Lower leg skin (tissue), 4 donors: Measurements from ENCODE around the gene KCNG4. TPM values are rescaled to one million over a fixed set of nuclear protein-coding genes. Genes with fewer than 3 reads are reported as not detected.

ENCODE experiments used
- DNase-seq, 2 donors: peaks; one replicate each; pipeline ENCODE4 v3.0.0-alpha.2; 2019; ENCODE audit warnings: low spot score in 2 of 2
- H3K4me3 ChIP-seq: fragments of 200-600 bp; sonication (generic); 2 replicates; pipeline ENCODE4 v1.5.1; 2017; ENCODE audit warnings: mild to moderate bottlenecking, low read depth; ENCODE audit not compliant: poor library complexity, severe bottlenecking
- POLR2A ChIP-seq, 2 donors: fragments of 450-650 bp; IDR thresholded peaks; one replicate each; pipeline ENCODE4 v1.6.1; 2016 to 2017; ENCODE audit warnings: antibody characterized with exemption in 2 of 2, mild to moderate bottlenecking in 1 of 2, moderate library complexity in 1 of 2
- WGBS, 2 donors: methylation state at CpG; one replicate each; pipeline ENCODE4 v1.1.5; 2018; 5-methylcytosine and 5-hydroxymethylcytosine counted together
- intact Hi-C: fragments of 100-400 bp; cut with DNase I; formaldehyde crosslinking; loops from one replicate; pipeline ENCODE4 v1.15.0; 2023; ENCODE audit warnings: low total_unique reads
- total RNA-seq, 4 donors: library from RNA; depleted of rRNA; stranded (reverse); fragments of >200 nt; gene quantifications; one replicate each; pipeline ENCODE4 v1.1.0, GENCODE V29; 2016
- TF ChIP-seq, protein P1 (sequence below), 3 donors: fragments of 450-650 bp; IDR thresholded peaks; one replicate each; pipeline ENCODE4 v1.5.1; 2016; ENCODE audit warnings: antibody characterized with exemption in 3 of 3, mild to moderate bottlenecking in 3 of 3, moderate library complexity in 2 of 3

The KCNG4 gene
- total RNA-seq, 4 donors from 2014 or later: not detected

- no peak overlapping the region for H3K4me3 ChIP-seq
- intact Hi-C loops: loop anchor here (10.0 kb wide), 1 partner anchor 214 kb away; no protein-coding TSS in a partner anchor
- DNase-seq: no peak
- WGBS, 2 donors: 77 to 79% methylated on average over 10 of the region's 10 CpGs
- TF ChIP-seq, protein P1, sequence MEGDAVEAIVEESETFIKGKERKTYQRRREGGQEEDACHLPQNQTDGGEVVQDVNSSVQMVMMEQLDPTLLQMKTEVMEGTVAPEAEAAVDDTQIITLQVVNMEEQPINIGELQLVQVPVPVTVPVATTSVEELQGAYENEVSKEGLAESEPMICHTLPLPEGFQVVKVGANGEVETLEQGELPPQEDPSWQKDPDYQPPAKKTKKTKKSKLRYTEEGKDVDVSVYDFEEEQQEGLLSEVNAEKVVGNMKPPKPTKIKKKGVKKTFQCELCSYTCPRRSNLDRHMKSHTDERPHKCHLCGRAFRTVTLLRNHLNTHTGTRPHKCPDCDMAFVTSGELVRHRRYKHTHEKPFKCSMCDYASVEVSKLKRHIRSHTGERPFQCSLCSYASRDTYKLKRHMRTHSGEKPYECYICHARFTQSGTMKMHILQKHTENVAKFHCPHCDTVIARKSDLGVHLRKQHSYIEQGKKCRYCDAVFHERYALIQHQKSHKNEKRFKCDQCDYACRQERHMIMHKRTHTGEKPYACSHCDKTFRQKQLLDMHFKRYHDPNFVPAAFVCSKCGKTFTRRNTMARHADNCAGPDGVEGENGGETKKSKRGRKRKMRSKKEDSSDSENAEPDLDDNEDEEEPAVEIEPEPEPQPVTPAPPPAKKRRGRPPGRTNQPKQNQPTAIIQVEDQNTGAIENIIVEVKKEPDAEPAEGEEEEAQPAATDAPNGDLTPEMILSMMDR (IDR thresholded peaks at IDR 0.05): no peak
- TF ChIP-seq POLR2A (IDR thresholded peaks at IDR 0.05): no peak
Measured at GRCh38 chr16:84270531-84270930, 30.7 kb upstream of the KCNG4 start.

DNA sequence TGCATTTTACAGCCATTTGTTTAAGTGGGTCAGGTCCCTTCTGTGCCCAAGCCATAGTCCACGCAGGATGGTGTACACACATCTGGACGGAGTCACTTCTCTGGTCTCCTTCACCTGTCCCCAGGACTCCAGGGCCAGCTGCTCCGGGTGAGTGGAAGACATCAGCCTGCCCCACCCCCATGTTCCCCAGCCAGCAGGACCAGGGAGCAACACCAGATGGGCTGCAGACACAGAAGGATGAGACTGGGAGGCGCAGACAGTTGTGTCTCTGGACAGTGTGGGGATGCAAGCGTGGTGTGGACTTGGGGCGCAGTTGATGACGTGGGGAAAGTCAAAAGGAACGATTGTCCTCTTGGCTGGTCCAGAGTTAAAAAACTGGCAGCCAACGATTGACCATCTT is 30.3 kb upstream of the KCNG4 start:
- WGBS, 2 donors: 71 to 80% methylated on average over 9 of the region's 9 CpGs
- no peak overlapping the region for H3K4me3 ChIP-seq
- intact Hi-C loops: loop anchor here (10.0 kb wide), 1 partner anchor 215 kb away; no protein-coding TSS in a partner anchor
- DNase-seq: no peak
- TF ChIP-seq, protein P1 (IDR thresholded peaks at IDR 0.05): no peak
- no peak for TF ChIP-seq POLR2A (IDR thresholded peaks at IDR 0.05)

GRCh38 chr16:84268291-84269040 is 28.7 kb upstream of the KCNG4 start:
- no peak for DNase-seq
- intact Hi-C loops: no loop called here
- no peak for TF ChIP-seq POLR2A (IDR thresholded peaks at IDR 0.05)
- TF ChIP-seq, protein P1 (IDR thresholded peaks at IDR 0.05): no peak
- WGBS, 2 donors: 58 to 61% methylated on average over 18 of the region's 18 CpGs
- H3K4me3 ChIP-seq: no peak overlapping the region

DNA sequence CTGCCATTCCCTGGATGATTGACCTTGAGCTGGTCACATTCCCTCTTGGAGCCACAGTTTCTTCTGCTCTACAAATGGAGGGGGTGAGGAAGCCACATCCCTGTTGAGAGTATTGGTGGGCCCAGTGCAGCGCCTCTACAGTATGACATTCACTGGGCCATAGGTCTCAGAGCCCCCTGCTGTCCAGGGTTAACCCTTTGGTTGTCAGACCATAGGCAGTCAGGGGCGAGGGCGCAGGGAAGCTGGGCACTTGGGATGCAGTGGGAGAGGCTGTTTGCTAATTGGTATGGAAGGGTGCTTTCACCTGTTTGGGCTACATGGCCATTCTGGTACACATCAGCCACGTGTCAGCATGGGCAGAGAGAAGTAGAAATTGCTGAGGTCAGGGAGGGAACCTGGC is 27.6 kb upstream of the KCNG4 start:
- TF ChIP-seq, protein P1 (IDR thresholded peaks at IDR 0.05): no peak
- no peak for TF ChIP-seq POLR2A (IDR thresholded peaks at IDR 0.05)
- intact Hi-C loops: no loop called here
- 67 to 76% methylated on average over 2 to 4 of the region's 4 CpGs for WGBS, 2 donors
- H3K4me3 ChIP-seq: no peak overlapping the region
- DNase-seq: no peak

DNA sequence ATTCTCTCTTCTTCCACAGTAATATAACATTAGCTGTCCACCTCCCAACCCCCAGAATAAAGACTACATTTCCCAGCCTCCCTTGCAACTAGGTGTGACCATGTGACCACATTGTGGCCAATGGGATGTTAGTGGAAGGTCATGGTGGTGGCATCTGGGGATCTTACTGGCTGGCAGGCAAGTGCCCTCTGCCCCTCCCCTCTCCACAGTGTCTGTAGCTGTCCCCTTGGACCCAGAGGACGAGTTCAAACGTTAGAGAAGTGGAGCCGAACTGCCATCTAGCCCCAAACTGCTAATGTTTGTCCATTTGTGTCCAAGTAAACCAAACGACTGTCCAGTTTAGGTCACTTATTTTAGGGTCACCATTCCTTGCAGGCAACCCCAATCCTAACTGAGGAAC is 26.6 kb upstream of the KCNG4 start:
- WGBS, 2 donors: 51 to 57% methylated on average over 4 of the region's 4 CpGs
- intact Hi-C loops: no loop called here
- no peak for DNase-seq
- no peak overlapping the region for H3K4me3 ChIP-seq
- TF ChIP-seq, protein P1 (IDR thresholded peaks at IDR 0.05): no peak
- TF ChIP-seq POLR2A (IDR thresholded peaks at IDR 0.05): no peak
